Thymus (tissue), 11 donors: ENCODE results near the gene PCBP2. TPM values are rescaled to one million over a fixed set of nuclear protein-coding genes. Genes with fewer than 3 reads are reported as not detected.
"Not testable (repeated sequence)": the region's sequence is repeated elsewhere in the genome, so short reads cannot be mapped to it uniquely, and the experiment has no call there.

ENCODE experiments used
- DNase-seq, 9 donors: peaks; one replicate each; pipeline ENCODE4 v3.0.0-alpha.2; 2013; ENCODE audit warnings: low spot score in 9 of 9, low read depth in 6 of 9, missing footprints in 1 of 9
- H3K27ac ChIP-seq, 2 donors: one replicate each; pipeline ENCODE4 v1.5.1; 2013; ENCODE audit warnings: control low read depth in 1 of 2, low read depth in 1 of 2, low read length in 1 of 2, mild to moderate bottlenecking in 1 of 2, moderate library complexity in 1 of 2
- H3K27me3 ChIP-seq, 2 donors: one replicate each; pipeline ENCODE4 v1.5.1; 2013; ENCODE audit warnings: low read length in 1 of 2; ENCODE audit not compliant: control insufficient read depth in 2 of 2, insufficient read depth in 1 of 2
- H3K36me3 ChIP-seq, 2 donors: one replicate each; pipeline ENCODE4 v1.5.1; 2013; ENCODE audit warnings: low read length in 1 of 2, mild to moderate bottlenecking in 1 of 2, moderate library complexity in 1 of 2; ENCODE audit not compliant: control insufficient read depth in 2 of 2, insufficient read depth in 2 of 2
- H3K4me1 ChIP-seq, 2 donors: one replicate each; pipeline ENCODE4 v1.5.1; 2013; ENCODE audit warnings: low read length in 2 of 2; ENCODE audit not compliant: control insufficient read depth in 2 of 2, insufficient read depth in 2 of 2
- H3K4me3 ChIP-seq, 2 donors: one replicate each; pipeline ENCODE4 v1.5.1; 2013; ENCODE audit warnings: low read length in 2 of 2, control low read depth in 1 of 2, mild to moderate bottlenecking in 1 of 2
- H3K9me3 ChIP-seq, 2 donors: one replicate each; pipeline ENCODE4 v1.5.1; 2013; ENCODE audit warnings: low read length in 1 of 2, mild to moderate bottlenecking in 1 of 2; ENCODE audit not compliant: control insufficient read depth in 2 of 2, insufficient read depth in 1 of 2
- WGBS: extraction: QIAGEN DNeasy Blood & Tissue Kit; methylation state at CpG from one replicate; pipeline ENCODE4 v1.1.7; 2013; 5-methylcytosine and 5-hydroxymethylcytosine counted together
- polyA plus RNA-seq: library from polyadenylated mRNA; stranded (reverse); fragments of 200-250 nt; gene quantifications from one replicate; pipeline ENCODE4 v1.2.3, GENCODE V29; 2013
- total RNA-seq: library from RNA; stranded (reverse); fragments of 120-200 nt; gene quantifications from one replicate; pipeline ENCODE4 v1.2.4, GENCODE V29; 2013
- donor health status: healthy.

PCBP2 gene
- total and polyA plus RNA-seq, 2 donors, result 263 to 606 TPM

DNA sequence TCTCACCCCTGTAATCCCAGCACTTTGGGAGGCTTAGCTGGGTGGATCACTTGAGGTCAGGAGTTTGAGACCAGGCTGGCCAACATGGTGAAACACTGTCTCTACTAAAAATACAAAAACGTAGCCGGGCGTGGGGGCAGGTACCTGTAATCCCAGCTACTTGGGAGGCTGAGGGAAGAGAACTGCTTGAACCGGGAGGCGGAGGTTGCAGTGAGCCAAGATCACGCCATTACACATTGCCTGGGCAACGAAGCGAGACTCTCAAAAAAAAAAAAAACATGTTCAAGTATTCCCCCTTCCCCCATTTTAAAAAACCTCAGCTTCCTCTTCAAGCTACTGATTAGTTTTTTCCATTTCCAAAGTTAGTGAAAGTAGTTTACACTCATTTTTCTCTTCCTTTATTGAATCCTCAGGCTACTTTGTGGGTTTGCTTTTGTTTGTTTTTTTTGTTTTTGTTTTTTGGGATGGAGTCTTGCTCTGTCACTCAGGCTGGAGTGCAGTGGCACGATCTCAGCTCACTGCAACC, 34.5 kb upstream of the PCBP2 start:
- H3K36me3 ChIP-seq, result peaks cover 3 to 14% of the 10 kb centered on the region in 2 donors
- WGBS, result 53% methylated on average over 9 of the region's 9 CpGs
- not testable (repeated sequence) for H3K9me3 ChIP-seq, H3K4me3 ChIP-seq, H3K27me3 ChIP-seq, H3K27ac ChIP-seq
- DNase-seq, result peak in 2 of 9 donors; percentile 11 to 44
- H3K4me1 ChIP-seq, result peaks cover 3 to 18% of the 10 kb centered on the region in 2 donors

DNA sequence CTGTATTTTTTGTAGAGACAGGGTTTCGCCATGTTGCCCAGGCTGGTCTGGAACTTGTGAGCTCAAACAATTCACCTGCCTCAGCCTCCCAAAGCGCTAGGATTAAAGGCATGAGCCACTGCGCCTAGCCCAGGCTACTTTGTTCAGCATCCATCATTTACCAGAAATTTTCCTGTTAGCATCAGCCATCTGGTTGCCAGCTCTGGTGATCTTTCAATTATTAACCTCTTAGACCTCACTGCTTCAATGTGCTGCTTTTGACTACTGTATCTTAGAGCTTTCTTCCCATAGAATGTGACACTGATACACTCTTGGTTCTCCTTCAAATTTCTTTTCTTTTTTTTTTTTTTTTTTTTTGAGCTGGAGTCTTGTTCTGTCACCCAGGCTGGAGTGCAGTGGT, 33.7 kb upstream of the PCBP2 start:
- H3K27ac ChIP-seq, result no peak overlapping the region
- H3K36me3 ChIP-seq, result peaks cover 0 to 6% of the 10 kb centered on the region in 2 donors
- no peaks in the 10 kb centered on the region for H3K27me3 ChIP-seq
- H3K9me3 ChIP-seq, result no peaks in the 10 kb centered on the region
- WGBS, result 99% methylated on average over 3 of the region's 3 CpGs
- H3K4me3 ChIP-seq, result no peak overlapping the region
- peaks cover 3 to 18% of the 10 kb centered on the region in 2 donors for H3K4me1 ChIP-seq
- no peak for DNase-seq

DNA sequence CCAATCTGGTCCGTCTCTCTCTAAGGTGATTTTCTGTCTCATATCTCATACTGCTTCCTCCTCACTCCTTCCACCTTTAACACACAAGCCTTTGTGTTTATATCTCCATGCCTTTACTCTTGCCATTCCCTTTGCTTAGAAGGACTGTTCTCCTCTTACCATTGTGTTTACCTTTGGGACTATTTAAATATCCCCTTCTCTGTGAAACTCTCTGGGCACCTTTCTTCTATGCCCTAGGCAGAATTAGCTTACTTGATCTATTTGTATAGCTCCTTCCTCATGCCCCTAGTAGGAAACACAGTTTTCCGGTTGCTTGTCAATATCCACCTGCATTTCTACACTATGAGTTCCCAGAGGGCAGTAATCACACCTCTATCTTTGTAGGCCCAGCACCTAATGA, 32.1 kb upstream of the PCBP2 start:
- H3K27ac ChIP-seq, result no peak overlapping the region
- WGBS, result 97% methylated on average over 2 of the region's 2 CpGs
- peaks cover 3 to 18% of the 10 kb centered on the region in 2 donors for H3K4me1 ChIP-seq
- no peaks in the 10 kb centered on the region for H3K36me3 ChIP-seq
- no peaks in the 10 kb centered on the region for H3K9me3 ChIP-seq
- DNase-seq, result no peak
- H3K27me3 ChIP-seq, result no peaks in the 10 kb centered on the region
- H3K4me3 ChIP-seq, result no peak overlapping the region

DNA sequence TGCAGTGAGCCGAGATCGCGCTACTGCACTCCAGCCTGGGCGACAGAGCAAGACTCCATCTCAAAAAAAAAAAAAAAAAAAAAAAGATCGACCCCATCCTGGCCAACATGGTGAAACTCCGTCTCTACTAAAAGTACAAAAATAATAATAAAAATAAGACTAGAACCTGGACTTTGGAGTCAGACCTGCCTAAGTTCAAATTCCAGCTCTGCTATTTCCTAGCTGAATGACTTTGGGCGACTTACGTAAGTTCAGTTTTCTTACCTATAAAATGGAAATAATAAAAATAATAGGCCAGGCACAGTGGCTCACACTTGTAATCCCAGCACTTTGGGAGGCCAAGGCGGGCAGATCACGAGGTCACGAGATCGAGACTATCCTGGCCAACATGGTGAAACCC, 29.7 kb upstream of the PCBP2 start:
- H3K4me3 ChIP-seq, H3K36me3 ChIP-seq, DNase-seq, H3K4me1 ChIP-seq, H3K27me3 ChIP-seq, H3K9me3 ChIP-seq, H3K27ac ChIP-seq: not testable (repeated sequence)
- WGBS, result 98% methylated on average over 12 of the region's 12 CpGs

DNA sequence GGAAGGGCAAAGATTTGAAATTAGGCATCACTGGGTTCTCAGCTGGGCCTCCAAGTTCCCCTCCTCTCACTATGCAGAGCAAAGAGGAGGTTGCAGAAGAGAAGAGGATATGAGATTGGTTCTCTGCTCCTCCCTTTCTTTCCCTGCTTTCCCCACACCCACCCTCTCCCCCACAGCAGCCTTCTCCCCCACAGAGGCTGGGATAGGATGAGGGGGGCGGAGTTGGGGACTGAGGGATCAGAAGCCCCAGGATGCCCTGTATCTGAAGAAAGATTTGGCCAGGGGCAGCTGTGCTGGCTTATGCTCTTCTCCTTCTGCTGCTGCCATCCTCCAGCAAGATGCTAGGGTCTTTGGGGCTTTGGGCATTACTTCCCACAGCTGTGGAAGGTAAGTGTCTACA, 28.3 kb upstream of the PCBP2 start, which contains the start of gene AMHR2:
TSS of gene AMHR2 (plus strand) at position 259 of the 400 bp plus-strand sequence. CDS start at position 339, 80 bp downstream.
- 100% methylated on average over 1 of the region's 1 CpG for WGBS
- no peaks in the 10 kb centered on the region for H3K36me3 ChIP-seq
- H3K9me3 ChIP-seq, result no peaks in the 10 kb centered on the region
- H3K4me1 ChIP-seq, result peaks cover 3 to 4% of the 10 kb centered on the region in 2 donors
- no peak within 1 kb of the TSS for H3K4me3 ChIP-seq
- no peak within 1 kb of the TSS for H3K27ac ChIP-seq
- H3K27me3 ChIP-seq, result no peaks in the 10 kb centered on the region
- DNase-seq, result no peak

DNA sequence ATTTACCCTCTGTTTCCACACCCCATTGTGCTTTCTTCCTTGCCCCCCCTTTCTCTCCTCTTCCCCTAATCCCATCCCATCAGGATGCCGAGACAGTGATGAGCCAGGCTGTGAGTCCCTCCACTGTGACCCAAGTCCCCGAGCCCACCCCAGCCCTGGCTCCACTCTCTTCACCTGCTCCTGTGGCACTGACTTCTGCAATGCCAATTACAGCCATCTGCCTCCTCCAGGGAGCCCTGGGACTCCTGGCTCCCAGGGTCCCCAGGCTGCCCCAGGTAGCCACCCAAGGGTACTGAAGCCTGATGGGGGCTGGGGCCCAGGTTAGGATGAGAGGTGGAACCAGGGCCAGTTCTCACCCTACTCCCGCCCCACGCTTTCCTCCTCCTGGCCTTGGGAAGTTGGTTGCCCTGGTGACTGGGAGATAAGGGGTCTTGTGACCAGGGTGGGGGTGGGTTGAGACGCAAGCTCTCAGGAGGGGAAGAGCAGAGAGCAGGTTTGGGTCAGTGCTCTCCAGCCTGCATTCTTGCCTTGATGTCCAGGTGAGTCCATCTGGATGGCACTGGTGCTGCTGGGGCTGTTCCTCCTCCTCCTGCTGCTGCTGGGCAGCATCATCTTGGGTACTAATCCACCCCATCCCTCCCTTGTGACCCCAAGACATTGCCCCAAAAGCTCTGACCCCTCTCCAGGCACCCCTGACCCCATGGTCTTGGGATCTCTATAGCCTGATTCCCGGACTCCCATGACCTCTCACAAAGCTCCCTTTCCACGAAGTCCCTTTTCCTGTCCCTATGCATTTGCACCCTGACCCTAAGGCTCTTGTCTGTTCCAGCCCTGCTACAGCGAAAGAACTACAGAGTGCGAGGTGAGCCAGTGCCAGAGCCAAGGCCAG, 27.0 kb upstream of the PCBP2 start:
- Histone ChIP-seq H3K9me3 (no peaks in the 10 kb centered on the region), H3K4me3 (no peak overlapping the region), H3K4me1 (peaks cover 3 to 4% of the 10 kb centered on the region in 2 donors), H3K27ac (no peak overlapping the region), H3K27me3 (no peaks in the 10 kb centered on the region), H3K36me3 (no peaks in the 10 kb centered on the region)
- WGBS, result 95% methylated on average over 9 of the region's 9 CpGs
- DNase-seq, result no peak

DNA sequence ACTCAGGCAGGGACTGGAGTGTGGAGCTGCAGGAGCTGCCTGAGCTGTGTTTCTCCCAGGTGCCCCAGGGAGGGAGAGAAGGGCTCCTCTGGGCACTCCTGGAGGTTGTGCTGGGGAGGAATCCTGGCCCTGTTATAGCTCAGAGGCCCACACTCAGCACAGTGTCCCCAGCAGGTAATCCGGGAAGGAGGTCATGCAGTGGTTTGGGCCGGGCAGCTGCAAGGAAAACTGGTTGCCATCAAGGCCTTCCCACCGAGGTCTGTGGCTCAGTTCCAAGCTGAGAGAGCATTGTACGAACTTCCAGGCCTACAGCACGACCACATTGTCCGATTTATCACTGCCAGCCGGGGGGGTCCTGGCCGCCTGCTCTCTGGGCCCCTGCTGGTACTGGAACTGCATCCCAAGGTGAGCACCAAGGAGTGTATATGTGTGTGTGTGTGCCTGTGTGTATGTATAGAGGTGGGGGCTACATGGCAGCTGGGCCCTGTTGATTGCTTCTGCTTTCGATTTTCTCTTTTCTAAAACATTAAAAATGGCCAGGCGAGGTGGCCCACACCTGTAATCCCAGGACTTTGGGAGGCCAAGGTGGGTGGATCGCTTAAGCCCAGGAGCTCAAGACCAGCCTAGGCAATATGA, 26.3 kb upstream of the PCBP2 start:
- 94% methylated on average over 11 of the region's 11 CpGs for WGBS
- Histone ChIP-seq H3K27me3 (no peaks in the 10 kb centered on the region), H3K36me3 (no peaks in the 10 kb centered on the region), H3K27ac (no peak overlapping the region), H3K4me3 (no peak overlapping the region), H3K9me3 (no peaks in the 10 kb centered on the region), H3K4me1 (peaks cover 3 to 4% of the 10 kb centered on the region in 2 donors)
- DNase-seq, result no peak

DNA sequence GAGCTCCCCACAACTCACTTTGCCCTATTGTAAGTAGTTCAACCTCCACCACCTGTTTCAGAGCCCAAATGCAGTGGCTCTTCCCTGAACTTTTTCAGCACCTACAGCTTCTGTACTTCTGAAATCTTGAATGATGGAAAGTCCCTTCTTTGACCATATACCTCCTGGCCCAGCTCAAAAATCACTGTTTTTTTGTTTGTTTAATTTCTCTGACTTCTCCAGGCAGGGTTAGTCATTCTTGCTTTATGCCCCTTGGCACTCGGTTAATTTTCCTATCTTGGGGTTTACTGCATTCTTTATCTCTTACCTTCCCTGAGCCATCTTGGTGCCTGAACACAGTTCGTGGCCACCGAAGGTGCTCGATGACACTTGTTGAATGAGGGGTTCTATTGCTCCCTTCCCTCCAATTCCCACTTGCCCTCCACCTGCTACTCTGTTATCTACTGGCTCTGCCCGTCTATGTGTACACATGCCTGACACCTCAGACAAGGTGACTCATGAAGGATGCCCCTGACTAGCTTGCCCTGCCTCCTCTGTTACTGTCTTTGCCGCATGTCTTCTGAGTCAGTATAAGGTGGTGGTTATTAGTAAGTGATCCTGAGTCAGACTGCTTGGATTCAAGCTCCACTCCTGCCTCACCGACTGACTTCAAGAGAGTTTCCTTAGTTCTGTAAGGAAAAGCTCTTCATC, 23.9 kb upstream of the PCBP2 start:
- Histone ChIP-seq H3K27me3 (no peaks in the 10 kb centered on the region), H3K36me3 (no peaks in the 10 kb centered on the region), H3K9me3 (no peaks in the 10 kb centered on the region), H3K27ac (no peak overlapping the region), H3K4me3 (no peak overlapping the region), H3K4me1 (no peaks in the 10 kb centered on the region)
- WGBS, result 95% methylated on average over 7 of the region's 7 CpGs
- no peak for DNase-seq

DNA sequence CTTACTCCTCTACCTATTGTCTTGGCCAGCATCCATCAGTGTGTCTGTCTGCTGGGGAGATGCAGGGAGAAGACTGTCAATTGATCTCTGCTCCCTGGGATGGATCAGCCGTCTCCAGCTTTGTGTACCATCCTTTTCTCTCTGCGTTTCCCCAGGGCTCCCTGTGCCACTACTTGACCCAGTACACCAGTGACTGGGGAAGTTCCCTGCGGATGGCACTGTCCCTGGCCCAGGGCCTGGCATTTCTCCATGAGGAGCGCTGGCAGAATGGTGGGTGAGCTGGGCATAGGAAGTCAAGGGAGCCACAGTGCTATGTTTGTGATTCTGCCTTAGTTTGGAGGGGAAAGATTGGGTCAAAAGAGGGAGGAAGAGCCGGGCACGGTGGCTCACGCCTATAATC, 23.2 kb upstream of the PCBP2 start:
- 96% methylated on average over 7 of the region's 7 CpGs for WGBS
- Histone ChIP-seq H3K9me3 (no peaks in the 10 kb centered on the region), H3K36me3 (no peaks in the 10 kb centered on the region), H3K27me3 (no peaks in the 10 kb centered on the region), H3K4me3 (no peak overlapping the region), H3K27ac (no peak overlapping the region), H3K4me1 (no peaks in the 10 kb centered on the region)
- no peak for DNase-seq
